ENCODE measurements around the gene PADI1. TPM values are rescaled to one million over a fixed set of nuclear protein-coding genes. Genes with fewer than 3 reads are reported as not detected.

PADI1 gene
- total RNA-seq, 1 experiment from 2014 or later = 0.37 TPM

DNA sequence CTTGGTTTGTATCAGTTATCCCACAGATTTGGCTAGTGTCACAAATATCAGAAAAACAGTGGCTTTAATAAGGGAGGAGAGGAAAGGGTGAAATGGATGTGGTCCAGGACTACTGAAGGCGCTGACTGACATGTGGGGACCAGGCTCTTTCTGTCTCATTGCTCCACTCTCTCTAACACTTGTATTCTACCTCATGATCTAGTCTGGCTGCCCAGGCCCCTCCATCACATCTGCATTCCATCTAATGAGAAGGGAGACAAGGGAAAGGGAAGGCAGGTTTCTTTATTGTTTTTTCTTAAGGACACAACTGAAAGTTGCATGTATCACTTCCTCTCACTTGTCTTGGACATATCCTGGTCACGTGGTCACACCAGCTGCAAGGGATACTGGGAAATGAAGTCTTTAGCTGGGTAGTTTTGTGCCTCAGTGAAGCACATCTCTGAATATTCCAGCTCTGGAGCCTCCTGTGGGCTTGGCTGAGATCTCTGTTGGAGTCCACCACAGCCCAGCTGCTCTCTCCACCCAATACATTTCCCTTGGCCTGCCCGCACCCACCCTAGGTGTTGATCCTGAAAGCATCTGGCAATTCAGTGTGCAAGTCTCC, 43.7 kb upstream of the PADI1 start:
- H3K36me3 ChIP-seq (ENCODE audit: control insufficient read depth in 1 of 2, insufficient read depth in 2 of 2, low read length in 2 of 2) = no peaks in the 10 kb centered on the region
- ChIA-PET POLR2A (no interaction called here), CTCF (no interaction called here), RAD21 (ENCODE audit: low non-redundant PET in 1 of 2, low total read pairs in 2 of 2, uncharacterized antibody in 2 of 2, unreplicated experiment in 2 of 2) (no interaction called here)
- no peaks in the 10 kb centered on the region for H4K20me1 ChIP-seq (ENCODE audit: insufficient read depth)
- no peak overlapping the region for H3K4me3 ChIP-seq (replicated peaks in 1 of 2; ENCODE audit: low read depth in 1 of 2, low read length in 2 of 2)
- no peak for DNase-seq (ENCODE audit: low read depth, low spot score)
- H3K79me2 ChIP-seq (ENCODE audit: insufficient read depth, low read length) = no peaks in the 10 kb centered on the region
- H3K27ac ChIP-seq (ENCODE audit: low read depth, low read length) = no peak overlapping the region
- peak; percentile 76 for ATAC-seq
- H3K27me3 ChIP-seq (ENCODE audit: insufficient read depth, low read length) = no peaks in the 10 kb centered on the region
- TF ChIP-seq JUND (IDR thresholded peaks at IDR 0.05) (no peak), ZNF274 (IDR thresholded peaks at IDR 0.05; ENCODE audit: low read depth, low read length) (no peak), ELF1 (IDR thresholded peaks at IDR 0.05; ENCODE audit: borderline replicate concordance, low read depth) (no peak; the same call in 1 of the 2 replicates), YY1 (IDR thresholded peaks at IDR 0.05; ENCODE audit: extremely low read depth, insufficient replicate concordance, low read depth, low read length) (no peak), SP1 (IDR thresholded peaks at IDR 0.05; ENCODE audit: low read depth) (no peak), POLR2AphosphoS5 (IDR thresholded peaks at IDR 0.05; ENCODE audit: low read depth, low read length) (no peak), SIN3A (IDR thresholded peaks at IDR 0.05; ENCODE audit: low read depth) (no peak), RAD21 (IDR thresholded peaks at IDR 0.05; ENCODE audit: low read depth) (no peak), CEBPB (IDR thresholded peaks at IDR 0.05; ENCODE audit: low read depth) (no peak), ZFX (IDR thresholded peaks at IDR 0.05) (no peak), SRF (IDR thresholded peaks at IDR 0.05; ENCODE audit: low read depth) (no peak), CBX3 (IDR thresholded peaks at IDR 0.05; ENCODE audit: low read depth) (no peak), EZH2phosphoT487 (IDR thresholded peaks at IDR 0.05; ENCODE audit: borderline replicate concordance) (no peak), EGR1 (IDR thresholded peaks at IDR 0.05; ENCODE audit: low read depth) (no peak)
- TF ChIP-seq, protein P1, sequence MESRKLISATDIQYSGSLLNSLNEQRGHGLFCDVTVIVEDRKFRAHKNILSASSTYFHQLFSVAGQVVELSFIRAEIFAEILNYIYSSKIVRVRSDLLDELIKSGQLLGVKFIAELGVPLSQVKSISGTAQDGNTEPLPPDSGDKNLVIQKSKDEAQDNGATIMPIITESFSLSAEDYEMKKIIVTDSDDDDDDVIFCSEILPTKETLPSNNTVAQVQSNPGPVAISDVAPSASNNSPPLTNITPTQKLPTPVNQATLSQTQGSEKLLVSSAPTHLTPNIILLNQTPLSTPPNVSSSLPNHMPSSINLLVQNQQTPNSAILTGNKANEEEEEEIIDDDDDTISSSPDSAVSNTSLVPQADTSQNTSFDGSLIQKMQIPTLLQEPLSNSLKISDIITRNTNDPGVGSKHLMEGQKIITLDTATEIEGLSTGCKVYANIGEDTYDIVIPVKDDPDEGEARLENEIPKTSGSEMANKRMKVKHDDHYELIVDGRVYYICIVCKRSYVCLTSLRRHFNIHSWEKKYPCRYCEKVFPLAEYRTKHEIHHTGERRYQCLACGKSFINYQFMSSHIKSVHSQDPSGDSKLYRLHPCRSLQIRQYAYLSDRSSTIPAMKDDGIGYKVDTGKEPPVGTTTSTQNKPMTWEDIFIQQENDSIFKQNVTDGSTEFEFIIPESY (IDR thresholded peaks at IDR 0.05; ENCODE audit: extremely low read depth, insufficient replicate concordance, low read length) = no peak
- TF ChIP-seq, protein P2, sequence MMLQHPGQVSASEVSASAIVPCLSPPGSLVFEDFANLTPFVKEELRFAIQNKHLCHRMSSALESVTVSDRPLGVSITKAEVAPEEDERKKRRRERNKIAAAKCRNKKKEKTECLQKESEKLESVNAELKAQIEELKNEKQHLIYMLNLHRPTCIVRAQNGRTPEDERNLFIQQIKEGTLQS (IDR thresholded peaks at IDR 0.05) = no peak
- TF ChIP-seq, protein P3, sequence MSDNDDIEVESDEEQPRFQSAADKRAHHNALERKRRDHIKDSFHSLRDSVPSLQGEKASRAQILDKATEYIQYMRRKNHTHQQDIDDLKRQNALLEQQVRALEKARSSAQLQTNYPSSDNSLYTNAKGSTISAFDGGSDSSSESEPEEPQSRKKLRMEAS (IDR thresholded peaks at IDR 0.05) = no peak
- TF ChIP-seq, protein P4, sequence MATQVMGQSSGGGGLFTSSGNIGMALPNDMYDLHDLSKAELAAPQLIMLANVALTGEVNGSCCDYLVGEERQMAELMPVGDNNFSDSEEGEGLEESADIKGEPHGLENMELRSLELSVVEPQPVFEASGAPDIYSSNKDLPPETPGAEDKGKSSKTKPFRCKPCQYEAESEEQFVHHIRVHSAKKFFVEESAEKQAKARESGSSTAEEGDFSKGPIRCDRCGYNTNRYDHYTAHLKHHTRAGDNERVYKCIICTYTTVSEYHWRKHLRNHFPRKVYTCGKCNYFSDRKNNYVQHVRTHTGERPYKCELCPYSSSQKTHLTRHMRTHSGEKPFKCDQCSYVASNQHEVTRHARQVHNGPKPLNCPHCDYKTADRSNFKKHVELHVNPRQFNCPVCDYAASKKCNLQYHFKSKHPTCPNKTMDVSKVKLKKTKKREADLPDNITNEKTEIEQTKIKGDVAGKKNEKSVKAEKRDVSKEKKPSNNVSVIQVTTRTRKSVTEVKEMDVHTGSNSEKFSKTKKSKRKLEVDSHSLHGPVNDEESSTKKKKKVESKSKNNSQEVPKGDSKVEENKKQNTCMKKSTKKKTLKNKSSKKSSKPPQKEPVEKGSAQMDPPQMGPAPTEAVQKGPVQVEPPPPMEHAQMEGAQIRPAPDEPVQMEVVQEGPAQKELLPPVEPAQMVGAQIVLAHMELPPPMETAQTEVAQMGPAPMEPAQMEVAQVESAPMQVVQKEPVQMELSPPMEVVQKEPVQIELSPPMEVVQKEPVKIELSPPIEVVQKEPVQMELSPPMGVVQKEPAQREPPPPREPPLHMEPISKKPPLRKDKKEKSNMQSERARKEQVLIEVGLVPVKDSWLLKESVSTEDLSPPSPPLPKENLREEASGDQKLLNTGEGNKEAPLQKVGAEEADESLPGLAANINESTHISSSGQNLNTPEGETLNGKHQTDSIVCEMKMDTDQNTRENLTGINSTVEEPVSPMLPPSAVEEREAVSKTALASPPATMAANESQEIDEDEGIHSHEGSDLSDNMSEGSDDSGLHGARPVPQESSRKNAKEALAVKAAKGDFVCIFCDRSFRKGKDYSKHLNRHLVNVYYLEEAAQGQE (IDR thresholded peaks at IDR 0.05; ENCODE audit: low read depth) = no peak
- H3K9ac ChIP-seq (ENCODE audit: low read length) = no peak overlapping the region
- peak overlapping the region; percentile 38 for H2AFZ ChIP-seq (ENCODE audit: low read depth, low read length, poor library complexity, severe bottlenecking)
- intact Hi-C loops (cut with micrococcal nuclease) = no loop called here
- peaks cover 0 to 5% of the 10 kb centered on the region in 2 experiments; a peak in 2 of 4 replicates for H3K4me1 ChIP-seq (ENCODE audit: control insufficient read depth in 1 of 2, insufficient read depth in 2 of 2, low read length in 2 of 2)
- 0 out of 2 replicates have a peak overlapping the region, but pooled peaks have one; percentile 18 for H3K4me2 ChIP-seq (ENCODE audit: low read length)
- no peaks in the 10 kb centered on the region for H3K9me2 ChIP-seq (ENCODE audit: insufficient read depth)
- no peaks in the 10 kb centered on the region; a peak in 1 of 4 replicates for H3K9me3 ChIP-seq (ENCODE audit: control insufficient read depth in 1 of 2, insufficient read depth in 1 of 2, low read depth in 1 of 2, low read length in 2 of 2)
- BruUV-seq (replicated peaks) = no TSS peak
